BLaER1 treated with 17β-estradiol and CSF1 and Interleukin-3, amounts not matched to agents 10 nM and 100 nM (cell line): ENCODE results near the gene PPP3CB.

Experiments used
- H3K27ac ChIP-seq, 11 experiments: shearing (Covaris generic); formaldehyde crosslinking; 2 replicates each; pipeline ENCODE4 v1.8.1; 2022
- H3K27me3 ChIP-seq, 11 experiments: shearing (Covaris generic); formaldehyde crosslinking; 2 replicates each; pipeline ENCODE4 v1.8.1; 2022
- H3K36me3 ChIP-seq, 11 experiments: shearing (Covaris generic); formaldehyde crosslinking; 2 replicates each; pipeline ENCODE4 v1.8.1; 2022
- H3K4me1 ChIP-seq, 10 experiments: shearing (Covaris generic); formaldehyde crosslinking; 2 replicates each; pipeline ENCODE4 v1.8.1; 2022
- H3K4me2 ChIP-seq, 11 experiments: shearing (Covaris generic); formaldehyde crosslinking; 2 replicates each; pipeline ENCODE4 v1.8.1; 2022
- H3K4me3 ChIP-seq, 10 experiments: shearing (Covaris generic); formaldehyde crosslinking; 2 replicates each; pipeline ENCODE4 v1.8.1; 2022
- H3K9ac ChIP-seq, 11 experiments: shearing (Covaris generic); formaldehyde crosslinking; 2 replicates each; pipeline ENCODE4 v1.8.1; 2022
- H3K9me3 ChIP-seq, 11 experiments: shearing (Covaris generic); formaldehyde crosslinking; replicated peaks in 1 of 11; 2 replicates each; pipeline ENCODE4 v1.8.1; 2022
- H4K20me1 ChIP-seq, 11 experiments: shearing (Covaris generic); formaldehyde crosslinking; 2 replicates each; pipeline ENCODE4 v1.8.1; 2022
- Cebpa-rat ChIP-seq, 11 experiments: shearing (Covaris generic); IDR thresholded peaks; 2 replicates each; pipeline ENCODE4 v1.8.1; 2022

The PPP3CB gene

GRCh38 chr10:73423309-73423708 is 72.5 kb downstream of the PPP3CB start:
- Histone ChIP-seq H3K4me3 (no peak overlapping the region), H3K27ac (no peak overlapping the region), H3K9ac (no peak overlapping the region), H3K36me3 (peaks cover 58 to 78% (median 65%) of the 10 kb centered on the region in 11 experiments), H3K4me2 (no peak overlapping the region), H4K20me1 (no peaks in the 10 kb centered on the region; a peak in 1 of 22 replicates), H3K27me3 (no peaks in the 10 kb centered on the region), H3K9me3 (no peaks in the 10 kb centered on the region), H3K4me1 (peaks cover 0 to 15% (median 7%) of the 10 kb centered on the region in 10 experiments; a peak in 9 of 20 replicates)
- TF ChIP-seq Cebpa-rat (IDR thresholded peaks at IDR 0.05) = no peak

DNA sequence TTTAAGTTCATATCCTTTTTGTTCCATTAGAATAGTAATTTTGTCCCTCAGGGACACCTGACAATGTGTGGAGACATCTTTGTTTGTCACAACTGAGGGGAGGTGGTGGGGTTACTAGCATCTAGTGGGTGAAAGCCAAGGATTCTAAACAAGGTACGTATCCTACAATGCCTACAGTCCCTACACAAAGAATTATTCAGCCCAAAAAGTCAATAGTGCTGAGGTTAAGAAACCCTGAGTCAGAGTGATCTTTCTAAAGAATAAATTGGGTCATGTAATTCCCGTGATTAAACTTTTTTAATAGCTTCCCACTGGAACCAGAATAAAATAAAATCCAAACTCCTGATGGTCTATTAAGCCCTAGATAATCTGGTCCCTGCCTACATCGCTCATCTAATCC is 79.3 kb downstream of the PPP3CB start:
- H3K27me3 ChIP-seq = no peaks in the 10 kb centered on the region
- H3K9ac ChIP-seq = no peak overlapping the region
- H3K36me3 ChIP-seq = peaks cover 0 to 13% (median 2%) of the 10 kb centered on the region in 11 experiments; a peak in 8 of 22 replicates
- no peak overlapping the region for H3K4me3 ChIP-seq
- peaks cover 14 to 28% (median 23%) of the 10 kb centered on the region in 10 experiments for H3K4me1 ChIP-seq
- peaks cover 0 to 15% (median 4%) of the 10 kb centered on the region in 11 experiments; a peak in 10 of 22 replicates for H4K20me1 ChIP-seq
- H3K27ac ChIP-seq = no peak overlapping the region
- no peak overlapping the region for H3K4me2 ChIP-seq
- no peak for TF ChIP-seq Cebpa-rat (IDR thresholded peaks at IDR 0.05)
- no peaks in the 10 kb centered on the region for H3K9me3 ChIP-seq

DNA sequence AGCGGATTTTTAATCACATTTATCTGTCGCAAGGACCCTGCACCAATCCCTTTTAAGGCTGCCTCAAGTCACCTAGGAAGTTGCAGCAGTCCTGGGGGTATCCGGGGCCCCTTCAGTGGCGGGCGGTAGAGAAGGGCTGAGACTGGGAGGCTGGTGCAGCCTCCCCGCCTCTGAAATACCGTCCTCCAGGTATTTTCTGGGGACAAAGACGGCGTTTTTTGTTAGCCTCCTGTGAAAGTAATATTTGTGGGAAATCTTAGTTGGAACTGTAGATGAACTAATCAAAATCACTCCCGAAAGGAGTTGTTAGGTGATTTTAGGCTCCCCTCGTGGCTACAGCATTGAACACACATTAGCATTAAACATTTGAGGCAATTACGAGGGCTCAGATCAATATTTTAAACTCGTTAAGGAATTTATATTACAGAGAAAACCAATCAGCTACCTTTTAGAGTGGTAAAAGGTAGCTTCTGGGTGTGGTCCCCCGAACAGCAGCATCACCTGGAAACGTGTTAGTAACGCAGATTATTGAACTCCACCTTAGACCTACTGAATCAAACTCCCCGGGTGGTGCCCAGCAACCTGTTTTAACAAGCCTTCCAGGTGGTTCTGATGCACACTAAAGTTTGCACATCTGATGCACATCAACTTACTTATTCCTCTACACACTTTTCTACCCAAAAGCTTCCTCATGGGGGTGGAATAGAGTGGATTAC is 81.4 kb downstream of the PPP3CB start:
- peak overlapping the region; percentile 89 to 99 (median 96) for H3K9ac ChIP-seq
- H3K9me3 ChIP-seq = 0 out of 22 replicates have a peak, but pooled peaks cover 0 to 3% (median 0%) of the 10 kb centered on the region in 11 experiments
- H4K20me1 ChIP-seq = peaks cover 6 to 36% (median 22%) of the 10 kb centered on the region in 11 experiments; a peak in 19 of 22 replicates
- H3K4me2 ChIP-seq = peak overlapping the region; percentile 79 to 98 (median 91)
- peaks cover 0 to 16% (median 14%) of the 10 kb centered on the region in 11 experiments; a peak in 11 of 22 replicates for H3K36me3 ChIP-seq
- H3K27ac ChIP-seq = peak overlapping the region in 9 of 11 experiments; percentile 84 to 98 (median 96); a peak in 17 of 22 replicates
- TF ChIP-seq Cebpa-rat (IDR thresholded peaks at IDR 0.05) = no peak
- H3K4me3 ChIP-seq = peak overlapping the region; percentile 78 to 98 (median 90)
- peaks cover 17 to 37% (median 25%) of the 10 kb centered on the region in 10 experiments for H3K4me1 ChIP-seq
- no peaks in the 10 kb centered on the region for H3K27me3 ChIP-seq

GRCh38 chr10:73413528-73414229 is 82.1 kb downstream of the PPP3CB start, which contains the start of gene ANXA7:
Gene ANXA7 (minus strand): TSS chr10:73414058. CDS start chr10:73400856, 13,202 bp downstream.
- Histone ChIP-seq H3K27me3 (no peaks in the 10 kb centered on the region), H3K27ac (peak within 1 kb of the TSS; percentile 84 to 98 (median 94)), H3K4me1 (peaks cover 17 to 44% (median 25%) of the 10 kb centered on the region in 10 experiments), H3K36me3 (peaks cover 0 to 16% (median 14%) of the 10 kb centered on the region in 11 experiments; a peak in 11 of 22 replicates), H4K20me1 (peaks cover 13 to 43% (median 29%) of the 10 kb centered on the region in 11 experiments; a peak in 19 of 22 replicates), H3K4me2 (peak within 1 kb of the TSS; percentile 88 to 100 (median 94)), H3K9me3 (0 out of 22 replicates have a peak, but pooled peaks cover 0 to 3% (median 0%) of the 10 kb centered on the region in 11 experiments), H3K4me3 (peak within 1 kb of the TSS; percentile 78 to 98 (median 90)), H3K9ac (peak within 1 kb of the TSS; percentile 89 to 99 (median 96))
- TF ChIP-seq Cebpa-rat (IDR thresholded peaks at IDR 0.05) = no peak

GRCh38 chr10:73413108-73413527 is 82.7 kb downstream of the PPP3CB start:
- H3K27ac ChIP-seq = peak overlapping the region; percentile 84 to 98 (median 94)
- peaks cover 15 to 49% (median 35%) of the 10 kb centered on the region in 11 experiments; a peak in 20 of 22 replicates for H4K20me1 ChIP-seq
- H3K36me3 ChIP-seq = peaks cover under 1 to 17% (median 14%) of the 10 kb centered on the region in 11 experiments; a peak in 15 of 22 replicates
- H3K9ac ChIP-seq = peak overlapping the region; percentile 89 to 99 (median 96)
- H3K9me3 ChIP-seq = 0 out of 22 replicates have a peak, but pooled peaks cover 0 to 3% (median 0%) of the 10 kb centered on the region in 11 experiments
- H3K27me3 ChIP-seq = no peaks in the 10 kb centered on the region
- H3K4me1 ChIP-seq = peaks cover 17 to 46% (median 25%) of the 10 kb centered on the region in 10 experiments
- peak overlapping the region; percentile 73 to 100 (median 94) for H3K4me2 ChIP-seq
- no peak for TF ChIP-seq Cebpa-rat (IDR thresholded peaks at IDR 0.05)
- H3K4me3 ChIP-seq = peak overlapping the region; percentile 78 to 98 (median 90)

DNA sequence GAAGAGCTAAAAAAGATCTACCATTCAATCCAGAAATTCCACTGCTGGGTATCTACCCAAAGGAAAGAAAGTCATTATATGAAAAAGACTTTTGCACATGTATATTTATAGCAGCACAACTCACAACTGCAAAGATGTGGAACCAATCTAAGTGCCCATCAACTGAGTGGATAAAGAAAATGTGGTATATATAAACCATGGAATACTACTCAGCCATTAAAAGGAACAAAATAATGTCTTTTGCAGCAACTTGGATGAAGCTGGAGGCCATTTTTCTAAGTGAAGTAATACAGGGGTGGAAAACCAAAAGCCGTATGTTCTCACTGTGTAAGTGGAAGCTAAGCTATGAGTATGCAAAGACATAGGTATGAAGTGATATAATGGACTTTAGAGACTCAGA is 84.9 kb downstream of the PPP3CB start:
- no peak overlapping the region for H3K9ac ChIP-seq
- TF ChIP-seq Cebpa-rat (IDR thresholded peaks at IDR 0.05) = no peak
- no peak overlapping the region for H3K27ac ChIP-seq
- 0 out of 22 replicates have a peak, but pooled peaks cover 0 to 3% (median 0%) of the 10 kb centered on the region in 11 experiments for H3K9me3 ChIP-seq
- H3K4me1 ChIP-seq = peaks cover 17 to 46% (median 25%) of the 10 kb centered on the region in 10 experiments
- H3K36me3 ChIP-seq = peaks cover 12 to 38% (median 29%) of the 10 kb centered on the region in 11 experiments; a peak in 20 of 22 replicates
- H4K20me1 ChIP-seq = peaks cover 31 to 71% (median 57%) of the 10 kb centered on the region in 11 experiments
- H3K27me3 ChIP-seq = no peaks in the 10 kb centered on the region
- H3K4me3 ChIP-seq = no peak overlapping the region
- H3K4me2 ChIP-seq = peak overlapping the region in 1 of 11 experiments; percentile 3; a peak in 2 of 22 replicates

DNA sequence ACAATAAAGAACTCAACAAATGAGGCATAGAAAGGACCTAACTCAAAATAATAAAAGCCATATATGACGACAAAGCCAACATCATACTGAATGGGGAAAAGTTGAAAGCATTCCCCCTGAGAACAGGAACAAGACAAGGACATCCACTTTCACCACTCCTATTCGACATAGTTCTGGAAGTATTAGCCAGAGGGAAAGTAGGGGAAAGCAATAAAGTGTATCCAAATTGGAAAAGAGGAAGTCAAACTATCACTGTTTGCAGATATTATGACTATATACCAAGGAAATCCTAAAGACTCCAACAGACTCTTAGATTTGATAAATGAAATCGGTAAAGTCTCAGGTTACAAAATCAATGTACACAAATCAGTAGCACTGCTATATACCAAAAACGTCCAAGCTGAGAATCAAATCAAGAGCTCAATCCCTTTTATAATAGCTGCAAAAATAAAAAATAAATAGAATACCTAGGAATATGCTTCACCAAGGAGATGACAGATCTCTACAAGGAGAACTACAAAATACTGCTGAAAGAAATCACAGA is 86.8 kb downstream of the PPP3CB start:
- Histone ChIP-seq H3K27ac (no peak overlapping the region), H3K9ac (no peak overlapping the region), H3K4me3 (no peak overlapping the region), H3K36me3 (peaks cover 12 to 42% (median 29%) of the 10 kb centered on the region in 11 experiments; a peak in 20 of 22 replicates), H3K4me2 (peak overlapping the region in 4 of 11 experiments; percentile 15 to 38 (median 28); a peak in 5 of 22 replicates), H3K9me3 (0 out of 22 replicates have a peak, but pooled peaks cover 0 to 3% (median 0%) of the 10 kb centered on the region in 11 experiments), H4K20me1 (peaks cover 40 to 90% (median 75%) of the 10 kb centered on the region in 11 experiments), H3K4me1 (peaks cover 10 to 42% (median 17%) of the 10 kb centered on the region in 10 experiments), H3K27me3 (no peaks in the 10 kb centered on the region)
- TF ChIP-seq Cebpa-rat (IDR thresholded peaks at IDR 0.05) = no peak

DNA sequence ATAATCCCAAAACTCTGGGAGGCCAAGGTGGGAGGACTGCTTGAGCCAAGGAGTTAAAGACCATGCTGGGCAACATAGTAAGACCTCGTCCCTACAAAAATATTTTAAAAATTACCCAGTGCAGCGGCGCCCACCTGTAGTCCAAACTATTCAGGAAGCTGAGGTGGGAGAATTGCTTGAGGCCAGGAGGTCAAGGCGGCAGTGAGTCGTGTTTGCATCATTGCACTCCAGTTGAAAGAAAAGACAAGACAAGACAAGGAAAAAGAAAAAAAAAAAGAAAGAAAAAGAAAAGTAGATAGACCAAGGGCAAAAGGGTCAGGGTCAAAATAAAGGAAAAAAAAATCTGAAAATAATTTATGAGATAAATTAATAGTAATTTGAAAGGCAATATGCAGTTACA is 87.8 kb downstream of the PPP3CB start:
- no peak overlapping the region for H3K4me2 ChIP-seq
- peaks cover 45 to 99% (median 85%) of the 10 kb centered on the region in 11 experiments for H4K20me1 ChIP-seq
- TF ChIP-seq Cebpa-rat (IDR thresholded peaks at IDR 0.05) = no peak
- peaks cover 7 to 41% (median 15%) of the 10 kb centered on the region in 10 experiments for H3K4me1 ChIP-seq
- H3K9ac ChIP-seq = no peak overlapping the region
- no peak overlapping the region for H3K27ac ChIP-seq
- H3K36me3 ChIP-seq = peaks cover 12 to 50% (median 30%) of the 10 kb centered on the region in 11 experiments; a peak in 20 of 22 replicates
- no peaks in the 10 kb centered on the region for H3K27me3 ChIP-seq
- no peak overlapping the region for H3K4me3 ChIP-seq
- H3K9me3 ChIP-seq = 0 out of 22 replicates have a peak, but pooled peaks cover 0 to 3% (median 0%) of the 10 kb centered on the region in 11 experiments
